ENCODE measurements around the gene HSDL2.
"Not testable (repeated sequence)": the region's sequence is repeated elsewhere in the genome, so short reads cannot be mapped to it uniquely, and the experiment has no call there.

Gene HSDL2

DNA sequence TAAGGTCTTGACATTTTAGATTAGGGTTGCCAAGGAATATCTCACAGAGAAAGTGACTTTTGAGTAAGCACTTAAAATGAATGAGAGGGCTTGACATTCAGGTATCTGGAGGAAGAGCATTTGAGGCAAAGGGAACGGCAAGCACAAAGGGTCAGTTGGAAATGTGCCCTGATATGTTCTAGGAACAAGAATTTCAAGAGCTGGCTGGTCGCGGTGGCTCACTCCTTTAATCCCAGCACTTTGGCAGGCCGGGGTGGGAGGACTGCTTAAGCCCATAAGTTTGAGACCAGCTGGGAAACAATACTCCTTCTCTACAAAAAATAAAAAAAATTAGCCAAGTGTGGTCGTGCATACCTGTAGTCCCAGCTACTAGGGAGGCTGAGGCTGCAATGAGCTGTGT, 123.3 kb downstream of the HSDL2 start:
- DNase-seq, result no peak

DNA sequence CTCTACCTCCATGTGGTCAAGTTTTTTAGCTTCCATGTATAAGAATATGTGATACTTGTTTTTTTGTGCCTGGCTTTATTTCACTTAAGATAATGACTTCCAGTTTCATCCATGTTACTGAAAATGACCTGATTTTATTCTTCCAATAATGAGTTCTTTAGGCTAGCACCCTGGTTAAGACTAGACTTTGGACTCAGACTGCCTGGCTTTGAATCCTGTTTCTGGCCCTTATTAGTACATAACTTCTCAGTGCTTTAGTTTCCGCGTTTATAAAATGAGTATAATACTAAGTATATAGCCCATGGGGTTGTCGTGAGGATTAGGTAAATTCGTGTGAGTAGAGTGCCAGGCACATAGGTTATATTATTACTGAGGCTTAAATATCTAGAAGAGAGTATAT, 125.2 kb downstream of the HSDL2 start:
- no peak for DNase-seq

DNA sequence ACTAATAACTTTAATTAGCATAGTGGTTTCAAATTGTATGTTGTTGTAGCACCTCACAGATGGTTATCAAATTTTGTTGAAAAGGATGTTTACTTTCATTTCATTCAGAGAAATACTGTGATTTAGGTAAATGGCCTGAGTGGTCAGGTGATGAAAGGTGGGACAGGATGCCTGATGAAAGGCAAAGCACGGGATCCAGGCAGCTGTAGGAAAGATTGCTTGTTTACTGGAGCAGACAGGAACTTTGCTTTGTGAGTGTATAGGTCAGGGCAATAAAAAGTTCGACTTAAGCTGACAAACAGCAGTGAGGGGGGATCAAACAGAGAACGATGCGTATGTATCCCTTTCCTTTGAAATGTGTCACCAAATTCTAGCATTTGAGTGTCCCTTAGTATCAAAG, 125.7 kb downstream of the HSDL2 start:
- no peak for DNase-seq

DNA sequence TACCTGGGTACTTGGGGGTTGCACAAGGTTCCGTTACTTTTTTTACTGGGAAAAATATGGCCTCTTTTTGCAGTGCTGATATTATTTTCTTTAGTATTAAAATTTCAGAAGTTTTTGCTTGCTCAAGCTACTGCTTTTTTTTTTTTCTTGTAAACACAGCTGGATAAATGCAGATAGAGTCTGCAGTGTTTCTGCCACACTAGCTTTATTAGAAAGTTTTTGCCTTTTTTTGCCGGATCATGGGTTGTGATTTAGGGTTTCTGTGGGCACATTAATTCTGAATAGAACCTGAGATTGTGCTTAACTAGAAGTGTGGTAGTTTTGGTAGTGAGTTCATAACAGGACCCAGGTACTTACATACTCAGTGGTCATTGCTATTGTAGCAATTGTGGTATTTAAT, 126.7 kb downstream of the HSDL2 start:
- no peak for DNase-seq

- no peak for DNase-seq
Measured at GRCh38 chr9:112507001-112507680, 127.2 kb downstream of the HSDL2 start.

DNA sequence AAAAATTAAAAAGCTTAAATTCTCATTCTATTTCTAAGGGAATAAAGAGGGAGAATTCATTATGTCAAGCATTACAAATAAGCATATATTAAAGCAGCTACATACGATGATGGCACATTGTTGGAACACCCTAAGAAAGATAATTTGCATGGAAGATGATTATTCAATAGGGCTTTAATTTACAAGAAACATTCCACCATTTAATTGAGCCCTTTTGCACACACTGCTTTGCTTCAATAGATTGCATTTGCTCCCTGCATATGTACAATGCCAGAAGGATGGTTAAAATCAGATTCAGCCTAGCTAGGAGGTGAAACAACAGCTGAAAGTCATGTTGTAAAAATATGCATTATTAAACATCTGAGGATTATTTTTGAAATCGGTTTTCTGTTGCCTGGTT, 128.5 kb downstream of the HSDL2 start:
- no peak for DNase-seq

DNA sequence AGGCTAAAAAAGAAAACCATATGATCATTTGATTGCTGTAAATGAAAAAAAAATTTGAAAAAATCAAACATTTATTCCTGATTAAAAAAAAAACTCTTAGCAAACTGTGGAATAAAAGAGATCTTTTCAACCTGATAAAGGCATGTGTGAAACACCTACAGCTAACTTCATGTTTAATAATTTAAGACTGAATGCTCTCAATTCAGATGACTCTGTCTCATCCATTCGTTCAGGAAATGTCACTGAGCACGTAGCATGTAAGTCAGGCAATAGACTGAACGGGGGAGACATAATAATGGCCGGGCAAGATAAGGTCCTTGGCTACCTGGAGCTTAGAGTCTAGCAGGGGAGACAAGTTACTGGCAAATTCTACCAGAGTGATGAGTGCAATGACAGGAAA, 132.5 kb downstream of the HSDL2 start:
- not testable (repeated sequence) for DNase-seq

GRCh38 chr9:112516769-112517168, 136.9 kb downstream of the HSDL2 start:
- no peak for DNase-seq

GRCh38 chr9:112520069-112520468, 140.2 kb downstream of the HSDL2 start:
- no peak for DNase-seq

- DNase-seq, result no peak
Measured at GRCh38 chr9:112520656-112521055, 140.7 kb downstream of the HSDL2 start.

Measured in CD4-positive, alpha-beta T cell treated with Interleukin-17A for 1 hour (primary cell).